Measurements from ENCODE around the gene CEP72. TPM values are rescaled to one million over a fixed set of nuclear protein-coding genes. Genes with fewer than 3 reads are reported as not detected.

Gene CEP72
- total RNA-seq, 1 experiment from 2014 or later = 24.8 TPM

GRCh38 chr5:673161-673830, 61.2 kb downstream of the CEP72 start:
- Histone ChIP-seq H3T11ph (ENCODE audit: low read length) (no peak overlapping the region), H4K5ac (ENCODE audit: insufficient read length, low read depth, low read length) (no peak overlapping the region), H3K9me3 (ENCODE audit: control insufficient read depth, low read depth, low read length) (no peaks in the 10 kb centered on the region), H3K23ac (ENCODE audit: insufficient read length, low read depth, low read length) (no peak overlapping the region), H2BK120ac (ENCODE audit: low read depth, low read length, poor library complexity, severe bottlenecking) (peak overlapping the region; percentile 56), H3K14ac (ENCODE audit: insufficient read depth, low read length) (peak overlapping the region; percentile 89), H2BK5ac (ENCODE audit: insufficient read length, low read length) (no peak overlapping the region), H3K9ac (ENCODE audit: extremely low read depth, insufficient read length, low read length) (no peak overlapping the region), H2BK20ac (ENCODE audit: low read depth, low read length, poor library complexity, severe bottlenecking) (no peak overlapping the region), H3K27me3 (ENCODE audit: insufficient read depth, low read length) (no peaks in the 10 kb centered on the region; the same call in 1 of the 2 replicates), H3K4me2 (ENCODE audit: insufficient read depth, insufficient read length, low read length) (no peak overlapping the region), H2AK5ac (ENCODE audit: insufficient read length, low read length) (no peak overlapping the region), H3K4ac (ENCODE audit: low read depth, low read length) (peak overlapping the region; percentile 77), H2BK12ac (ENCODE audit: insufficient read length, low read depth, low read length) (peak overlapping the region; percentile 59), H3K23me2 (ENCODE audit: insufficient read length, low read depth, low read length, poor library complexity, severe bottlenecking) (no peaks in the 10 kb centered on the region), H3K27ac (ENCODE audit: insufficient read length, low read depth, low read length) (no peak overlapping the region), H3K4me1 (ENCODE audit: insufficient read depth, low read length) (no peaks in the 10 kb centered on the region), H2BK15ac (ENCODE audit: low read depth, low read length) (no peak overlapping the region), H4K91ac (ENCODE audit: insufficient read length, low read depth, low read length) (peak overlapping the region; percentile 96), H3K18ac (ENCODE audit: insufficient read length, low read depth, low read length) (peak overlapping the region; percentile 83), H3K56ac (ENCODE audit: insufficient read length, low read depth, low read length) (no peak overlapping the region), H4K8ac (replicated peaks; ENCODE audit: insufficient read length, low read depth, low read length) (no peak overlapping the region), H3K79me2 (ENCODE audit: insufficient read depth, low read length) (no peaks in the 10 kb centered on the region), H4K20me1 (ENCODE audit: control insufficient read depth, insufficient read depth, insufficient read length) (no peaks in the 10 kb centered on the region), H3K79me1 (ENCODE audit: insufficient read depth, low read depth, low read length, poor library complexity, severe bottlenecking) (no peaks in the 10 kb centered on the region), H2AFZ (ENCODE audit: low read length) (no peak overlapping the region)
- no CpG with 5 or more reads among the region's 19 CpGs for WGBS (ENCODE audit: extremely low coverage, insufficient read length, low lambda C conversion rate)
- Mint-ChIP-seq H3K9me3 (no peaks in the 10 kb centered on the region), H3K27ac (peak overlapping the region in 2 of 3 experiments; percentile 77 to 93; a peak in 3 of 7 replicates), H3K4me1 (peaks cover 5 to 9% of the 10 kb centered on the region in 2 experiments), H3K36me3 (ENCODE audit: insufficient read depth in 1 of 3, low read depth in 3 of 3) (no peaks in the 10 kb centered on the region), H3K4me3 (no peak overlapping the region), H3K27me3 (ENCODE audit: low read depth) (peaks cover 44% of the 10 kb centered on the region)
- DNase-seq = peak; percentile 26
- no peak for TF ChIP-seq CTCF (conservative IDR thresholded peaks at IDR 0.05)

All from H9 (cell line).